WI38 (cell line): Measurements from ENCODE around the gene CEP112.

Experiments
- H3K4me3 ChIP-seq: 2 replicates; pipeline ENCODE4 v1.5.1; 2011; ENCODE audit warnings: low read depth, mild to moderate bottlenecking, control low read depth, low read length
- CTCF ChIP-seq: IDR thresholded peaks from 2 replicates; pipeline ENCODE4 v1.5.1; 2012; ENCODE audit warnings: low read depth, mild to moderate bottlenecking, control low read depth, low read length

CEP112 gene

GRCh38 chr17:65975878-65976277 is 216.1 kb downstream of the CEP112 start:
- TF ChIP-seq CTCF = no peak
- H3K4me3 ChIP-seq = no peak overlapping the region

- TF ChIP-seq CTCF = no peak
- no peak overlapping the region for H3K4me3 ChIP-seq
These were observed 218.7 kb downstream of the CEP112 start for GRCh38 chr17:65973237-65973636.

GRCh38 chr17:65967372-65967771 is 224.6 kb downstream of the CEP112 start:
- TF ChIP-seq CTCF = no peak
- no peak overlapping the region for H3K4me3 ChIP-seq

GRCh38 chr17:65966072-65966695 is 225.7 kb downstream of the CEP112 start:
- no peak overlapping the region for H3K4me3 ChIP-seq

GRCh38 chr17:65963179-65963578 is 228.8 kb downstream of the CEP112 start:
- no peak overlapping the region for H3K4me3 ChIP-seq
- no peak for TF ChIP-seq CTCF

More at GRCh38 chr17:65966072-65966695, 225.7 kb downstream of the CEP112 start:
- no peak for TF ChIP-seq CTCF

GRCh38 chr17:65959630-65960029 is 232.3 kb downstream of the CEP112 start:
- H3K4me3 ChIP-seq = no peak overlapping the region
- no peak for TF ChIP-seq CTCF

GRCh38 chr17:65956814-65957213 is 235.1 kb downstream of the CEP112 start:
- no peak overlapping the region for H3K4me3 ChIP-seq
- no peak for TF ChIP-seq CTCF
